ENCODE measurements around the gene SPOCK1.

Gene SPOCK1

DNA sequence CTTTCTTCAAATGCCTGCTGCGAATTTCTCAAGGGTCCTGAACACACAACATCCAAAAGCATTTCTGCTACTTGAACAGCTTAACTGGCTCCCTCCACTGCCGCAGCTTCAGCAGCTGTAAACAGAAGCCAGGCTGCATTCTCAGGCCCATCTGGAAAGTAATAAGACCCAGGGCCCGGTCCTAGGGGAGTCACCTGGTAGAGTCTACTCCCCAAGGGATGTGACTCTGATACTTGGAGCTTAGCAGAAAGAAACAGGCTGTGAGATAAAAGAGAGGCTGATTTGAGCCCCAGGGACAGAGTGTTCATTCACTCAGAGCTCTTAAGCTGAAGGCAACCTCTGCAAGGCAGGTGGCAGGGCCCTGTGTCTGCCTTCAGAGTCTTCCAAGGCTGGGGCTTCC, 356.8 kb downstream of the SPOCK1 start:
- no peak overlapping the region for H2AFZ ChIP-seq (ENCODE audit: low read depth)
- no peak overlapping the region for H3K4me3 ChIP-seq (IDR thresholded peaks at IDR 0.05; ENCODE audit: insufficient read depth, low read depth, low read length)
- H3K9ac ChIP-seq: no peak overlapping the region
- H3K79me2 ChIP-seq (ENCODE audit: insufficient read depth, low read depth): no peaks in the 10 kb centered on the region
- TF ChIP-seq CTCF (conservative IDR thresholded peaks at IDR 0.05; ENCODE audit: low read depth, low read length): no peak
- no peaks in the 10 kb centered on the region for H3K27me3 ChIP-seq (ENCODE audit: insufficient read depth, low read depth)
- no peaks in the 10 kb centered on the region for H3K36me3 ChIP-seq (ENCODE audit: insufficient read depth)
- no peaks in the 10 kb centered on the region for H4K20me1 ChIP-seq (ENCODE audit: insufficient read depth)
- H3K4me1 ChIP-seq (ENCODE audit: low read depth, poor library complexity, severe bottlenecking): no peaks in the 10 kb centered on the region
- H3K27ac ChIP-seq: no peak overlapping the region
- no peak overlapping the region for H3K4me2 ChIP-seq

GRCh38 chr5:137141779-137142178, 357.3 kb downstream of the SPOCK1 start:
- Histone ChIP-seq H3K27ac (no peak overlapping the region), H3K4me2 (no peak overlapping the region), H3K4me3 (IDR thresholded peaks at IDR 0.05; ENCODE audit: insufficient read depth, low read depth, low read length) (no peak overlapping the region), H4K20me1 (ENCODE audit: insufficient read depth) (no peaks in the 10 kb centered on the region), H3K4me1 (ENCODE audit: low read depth, poor library complexity, severe bottlenecking) (no peaks in the 10 kb centered on the region), H3K79me2 (ENCODE audit: insufficient read depth, low read depth) (no peaks in the 10 kb centered on the region), H2AFZ (ENCODE audit: low read depth) (no peak overlapping the region), H3K36me3 (ENCODE audit: insufficient read depth) (no peaks in the 10 kb centered on the region), H3K9ac (no peak overlapping the region), H3K27me3 (ENCODE audit: insufficient read depth, low read depth) (no peaks in the 10 kb centered on the region)
- TF ChIP-seq CTCF (conservative IDR thresholded peaks at IDR 0.05; ENCODE audit: low read depth, low read length): no peak

DNA sequence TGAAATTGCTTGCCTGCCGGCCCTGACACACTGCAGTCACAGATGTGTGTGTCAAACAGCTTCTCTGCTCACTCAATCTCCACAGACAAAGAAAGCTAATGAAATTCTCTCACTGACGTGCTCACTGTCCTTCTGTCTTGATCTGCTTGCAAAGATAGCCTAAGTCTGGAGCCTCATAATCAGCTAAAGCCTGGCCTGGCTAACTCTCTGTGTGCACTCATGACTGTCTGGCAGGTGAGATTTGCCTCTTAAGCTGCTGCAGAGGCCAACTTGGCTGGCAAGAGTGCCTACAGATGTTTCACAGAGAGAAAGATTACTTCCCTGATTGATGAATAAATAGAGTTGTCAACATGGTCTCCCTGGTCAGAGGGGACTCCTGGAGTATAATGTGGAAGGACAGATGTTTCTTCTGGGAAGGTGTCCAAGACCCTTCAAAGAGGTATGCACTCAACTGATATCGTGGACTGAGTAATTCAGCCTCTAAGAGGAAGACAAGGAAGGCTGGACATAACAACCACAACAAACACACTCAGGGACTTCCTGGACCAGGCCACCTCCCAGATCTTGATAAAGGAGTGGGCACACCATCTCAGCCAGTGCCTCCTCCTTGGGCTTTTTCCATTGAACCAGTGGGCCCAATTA, 362.0 kb downstream of the SPOCK1 start:
- no peaks in the 10 kb centered on the region for H3K36me3 ChIP-seq (ENCODE audit: insufficient read depth)
- H3K79me2 ChIP-seq (ENCODE audit: insufficient read depth, low read depth): no peaks in the 10 kb centered on the region
- H3K27me3 ChIP-seq (ENCODE audit: insufficient read depth, low read depth): no peaks in the 10 kb centered on the region
- H3K9ac ChIP-seq: no peak overlapping the region
- H3K4me2 ChIP-seq: no peak overlapping the region
- TF ChIP-seq CTCF (conservative IDR thresholded peaks at IDR 0.05; ENCODE audit: low read depth, low read length): no peak
- no peaks in the 10 kb centered on the region for H4K20me1 ChIP-seq (ENCODE audit: insufficient read depth)
- H3K4me1 ChIP-seq (ENCODE audit: low read depth, poor library complexity, severe bottlenecking): no peaks in the 10 kb centered on the region
- H3K4me3 ChIP-seq (IDR thresholded peaks at IDR 0.05; ENCODE audit: insufficient read depth, low read depth, low read length): no peak overlapping the region
- no peak overlapping the region for H2AFZ ChIP-seq (ENCODE audit: low read depth)
- no peak overlapping the region for H3K27ac ChIP-seq

DNA sequence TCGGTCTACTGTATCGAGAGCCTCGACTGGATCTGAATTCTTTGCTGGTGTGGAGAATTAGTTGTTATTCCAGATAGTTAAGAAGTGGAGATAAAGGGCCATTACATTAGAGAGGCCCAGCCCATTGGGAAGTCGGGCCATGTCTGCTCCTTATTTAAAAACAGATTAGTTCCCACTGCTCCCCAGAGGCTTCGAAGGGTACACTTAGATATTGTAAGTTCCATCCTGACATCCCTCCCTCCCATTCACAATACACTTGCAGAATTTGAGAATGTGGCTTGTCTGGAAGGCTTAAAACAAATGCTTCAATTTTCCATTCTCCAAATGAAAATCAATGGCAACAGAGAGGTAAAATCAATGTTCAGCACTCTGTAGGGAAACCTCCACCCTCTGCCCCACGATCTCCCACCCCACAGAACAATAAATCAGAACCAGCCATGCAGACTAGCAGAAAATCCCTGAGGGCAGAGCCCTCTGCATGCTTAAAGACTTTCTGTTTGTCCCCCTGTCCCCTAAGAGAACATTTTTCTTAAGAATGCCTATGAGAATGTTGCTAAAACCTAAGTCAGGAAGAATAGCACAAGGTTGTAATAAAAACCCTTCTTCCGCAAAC, 364.1 kb downstream of the SPOCK1 start:
- no peak overlapping the region for H3K4me3 ChIP-seq (IDR thresholded peaks at IDR 0.05; ENCODE audit: insufficient read depth, low read depth, low read length)
- H3K4me1 ChIP-seq (ENCODE audit: low read depth, poor library complexity, severe bottlenecking): no peaks in the 10 kb centered on the region
- H3K27ac ChIP-seq: no peak overlapping the region
- no peaks in the 10 kb centered on the region for H4K20me1 ChIP-seq (ENCODE audit: insufficient read depth)
- H3K36me3 ChIP-seq (ENCODE audit: insufficient read depth): no peaks in the 10 kb centered on the region
- no peak for TF ChIP-seq CTCF (conservative IDR thresholded peaks at IDR 0.05; ENCODE audit: low read depth, low read length)
- H3K9ac ChIP-seq: no peak overlapping the region
- H3K27me3 ChIP-seq (ENCODE audit: insufficient read depth, low read depth): no peaks in the 10 kb centered on the region
- H3K4me2 ChIP-seq: no peak overlapping the region
- no peaks in the 10 kb centered on the region for H3K79me2 ChIP-seq (ENCODE audit: insufficient read depth, low read depth)
- H2AFZ ChIP-seq (ENCODE audit: low read depth): no peak overlapping the region
